H1 (cell line): Measurements from ENCODE around the gene PCDH9. TPM values are rescaled to one million over a fixed set of nuclear protein-coding genes. Genes with fewer than 3 reads are reported as not detected.

ENCODE experiments used
- CTCF ChIA-PET: fragments of 300-600 bp; sonication (Branson Sonifier 250); formaldehyde crosslinking; loops from one replicate; lab custom pipeline; 2021; ENCODE audit not compliant: partially characterized antibody; lab: Charles Lee
- POLR2A ChIA-PET: fragments of 300-600 bp; sonication (Branson Sonifier 250); formaldehyde crosslinking; loops from one replicate; lab custom pipeline; 2021; ENCODE audit warnings: inconsistent platforms; ENCODE audit not compliant: partially characterized antibody; lab: Charles Lee
- DNase-seq, 2 experiments: peaks; one replicate each; pipeline versions ENCODE4 v3.0.0 to v3.0.0-alpha.2; 2010 to 2022; ENCODE audit warnings: low spot score in 2 of 2, low read depth in 1 of 2, mixed read lengths in 1 of 2
- FAIRE-seq: peaks from 2 replicates; lab custom pipeline; 2011; peaks lifted over from hg19 to GRCh38; lab: Jason Lieb, UNC
- H2AFZ ChIP-seq: 2 replicates; pipeline ENCODE4 v1.8.1; 2012; ENCODE audit warnings: low read length, inconsistent platforms
- H2AK5ac ChIP-seq: 2 replicates; pipeline ENCODE4 v1.6.1; 2013; ENCODE audit warnings: low read depth, low read length
- H2BK120ac ChIP-seq: replicated peaks from 2 replicates; pipeline ENCODE3; 2013; ENCODE audit warnings: low read depth, low read length, inconsistent platforms
- H2BK12ac ChIP-seq: 2 replicates; pipeline ENCODE4 v1.6.1; 2013; ENCODE audit warnings: low read depth, low read length
- H2BK15ac ChIP-seq: 2 replicates; pipeline ENCODE4 v1.6.1; 2013; ENCODE audit warnings: low read length
- H2BK20ac ChIP-seq: 2 replicates; pipeline ENCODE4 v1.6.1; 2013; ENCODE audit warnings: low read length
- H2BK5ac ChIP-seq: 2 replicates; pipeline ENCODE4 v1.6.1; 2013; ENCODE audit warnings: low read depth, low read length
- H3K14ac ChIP-seq: 2 replicates; pipeline ENCODE4 v1.6.1; 2013; ENCODE audit warnings: inconsistent platforms; ENCODE audit not compliant: insufficient read length
- H3K18ac ChIP-seq: 2 replicates; pipeline ENCODE4 v1.6.1; 2013; ENCODE audit warnings: low read length; ENCODE audit errors: extremely low read depth
- H3K23ac ChIP-seq: 2 replicates; pipeline ENCODE4 v1.6.1; 2013; ENCODE audit warnings: inconsistent platforms; ENCODE audit not compliant: insufficient read length
- H3K23me2 ChIP-seq: 2 replicates; pipeline ENCODE4 v1.6.1; 2013; ENCODE audit warnings: low read depth, low read length
- H3K27ac ChIP-seq: 2 replicates; pipeline ENCODE4 v1.6.1; 2011; ENCODE audit warnings: low read depth, low read length, inconsistent platforms
- H3K27me3 ChIP-seq, 4 experiments: replicated peaks in 1 of 4; 1 replicate in 1 of 4; 2 replicates in 3 of 4; pipeline versions ENCODE4 v1.6.1 to v1.8.1; 2011 to 2013; ENCODE audit warnings: low read length in 3 of 4, mild to moderate bottlenecking in 3 of 4, inconsistent platforms in 2 of 4, mixed read lengths in 2 of 4, moderate library complexity in 1 of 4; ENCODE audit not compliant: control insufficient read depth in 3 of 4, insufficient read depth in 3 of 4; ENCODE audit errors: extremely low read depth in 1 of 4
- H3K36me3 ChIP-seq, 4 experiments: 2 replicates each; pipeline versions ENCODE4 v1.6.1 to v1.8.1; 2011 to 2013; ENCODE audit warnings: mild to moderate bottlenecking in 4 of 4, low read length in 3 of 4, moderate library complexity in 2 of 4, control low read depth in 1 of 4, inconsistent platforms in 1 of 4; ENCODE audit not compliant: insufficient read depth in 4 of 4, control insufficient read depth in 2 of 4
- H3K4ac ChIP-seq: replicated peaks from 2 replicates; pipeline ENCODE3; 2013; ENCODE audit warnings: low read length, low read depth, mixed read lengths, inconsistent platforms; ENCODE audit not compliant: insufficient read length
- H3K4me1 ChIP-seq, 4 experiments: replicated peaks in 1 of 4; 1 replicate in 1 of 4; 2 replicates in 3 of 4; pipeline versions ENCODE4 v1.6.1 to v1.8.1; 2011 to 2013; ENCODE audit warnings: low read length in 3 of 4, inconsistent platforms in 2 of 4, mixed read lengths in 1 of 4; ENCODE audit not compliant: insufficient read depth in 4 of 4, control insufficient read depth in 3 of 4
- H3K4me2 ChIP-seq, 2 experiments: 2 replicates each; pipeline versions ENCODE4 v1.6.1 to v1.8.1; 2011 to 2013; ENCODE audit warnings: low read depth in 2 of 2, low read length in 2 of 2, control low read depth in 1 of 2, inconsistent platforms in 1 of 2, mild to moderate bottlenecking in 1 of 2; ENCODE audit not compliant: insufficient read depth in 1 of 2
- H3K4me3 ChIP-seq, 4 experiments: fragments of 200-600, 300-600 bp in 1 of 4; sonication (generic), shearing (Covaris generic), sonication (Bioruptor Twin) in 1 of 4; 2 replicates each; pipeline versions ENCODE4 v1.5.1 to v1.8.1; 2011 to 2016; ENCODE audit warnings: low read length in 4 of 4, low read depth in 3 of 4, control low read depth in 2 of 4, inconsistent platforms in 2 of 4, mild to moderate bottlenecking in 2 of 4, mixed read lengths in 1 of 4, moderate library complexity in 1 of 4; ENCODE audit not compliant: insufficient read depth in 2 of 4; ENCODE audit errors: extremely low read depth in 1 of 4
- H3K56ac ChIP-seq: replicated peaks from 2 replicates; pipeline ENCODE3; 2013; ENCODE audit warnings: low read depth, mild to moderate bottlenecking, mixed read lengths, low read length, inconsistent platforms; ENCODE audit not compliant: insufficient read length
- H3K79me1 ChIP-seq: 2 replicates; pipeline ENCODE4 v1.6.1; 2013; ENCODE audit warnings: low read depth, low read length, control low read depth
- H3K79me2 ChIP-seq, 2 experiments: 2 replicates each; pipeline versions ENCODE4 v1.6.1 to v1.8.1; 2012 to 2013; ENCODE audit warnings: low read length in 2 of 2, mild to moderate bottlenecking in 2 of 2, inconsistent platforms in 1 of 2; ENCODE audit not compliant: insufficient read depth in 2 of 2, control insufficient read depth in 1 of 2
- H3K9ac ChIP-seq, 4 experiments: replicated peaks in 1 of 4; 1 replicate in 1 of 4; 2 replicates in 3 of 4; pipeline versions ENCODE4 v1.6.1 to v1.8.1; 2011 to 2013; ENCODE audit warnings: low read depth in 3 of 4, low read length in 3 of 4, control low read depth in 2 of 4, mild to moderate bottlenecking in 2 of 4, moderate library complexity in 2 of 4, inconsistent platforms in 1 of 4; ENCODE audit errors: extremely low read depth in 1 of 4
- H3K9me3 ChIP-seq, 2 experiments: 2 replicates each; pipeline versions ENCODE4 v1.6.1 to v1.8.1; 2012 to 2013; ENCODE audit warnings: mild to moderate bottlenecking in 2 of 2, moderate library complexity in 2 of 2, control low read depth in 1 of 2, inconsistent platforms in 1 of 2, low read depth in 1 of 2, low read length in 1 of 2, mixed read lengths in 1 of 2; ENCODE audit not compliant: insufficient read depth in 2 of 2
- H4K20me1 ChIP-seq, 2 experiments: replicated peaks in 1 of 2; 2 replicates each; pipeline versions ENCODE3 to v1.8.1; 2011 to 2013; ENCODE audit warnings: inconsistent platforms in 2 of 2, low read length in 2 of 2, mild to moderate bottlenecking in 1 of 2; ENCODE audit not compliant: insufficient read depth in 2 of 2, control insufficient read depth in 1 of 2
- H4K5ac ChIP-seq: 2 replicates; pipeline ENCODE4 v1.6.1; 2013; ENCODE audit warnings: low read length, low read depth, mixed read lengths, inconsistent platforms; ENCODE audit not compliant: insufficient read length
- H4K8ac ChIP-seq: 2 replicates; pipeline ENCODE4 v1.8.0; 2013; ENCODE audit warnings: mild to moderate bottlenecking, moderate library complexity, low read length, inconsistent platforms; ENCODE audit not compliant: insufficient read depth; ENCODE audit errors: extremely low read depth
- H4K91ac ChIP-seq: replicated peaks from 2 replicates; pipeline ENCODE3; 2013; ENCODE audit warnings: low read length, mixed read lengths, inconsistent platforms; ENCODE audit not compliant: insufficient read length
- PHF8 ChIP-seq: fragments of 200-600 bp; sonication (generic); conservative IDR thresholded peaks from 2 replicates; pipeline ENCODE4 v1.7.1; 2012; ENCODE audit warnings: low read depth, mild to moderate bottlenecking, inconsistent platforms, low read length, moderate library complexity
- TAF7 ChIP-seq: optimal IDR thresholded peaks from 2 replicates; pipeline ENCODE3; 2011; ENCODE audit warnings: low read depth, mild to moderate bottlenecking, inconsistent platforms, low read length, moderate library complexity, borderline replicate concordance
- WGBS, 2 experiments: shearing (Covaris generic) in 1 of 2; methylation state at CpG; one replicate each; pipeline versions ENCODE4 v1.1.6 to v1.1.7; 2013 to 2015; ENCODE audit warnings: low lambda C conversion rate in 2 of 2, mixed read lengths in 2 of 2, inconsistent platforms in 1 of 2, low coverage in 1 of 2, missing lambda C conversion rate in 1 of 2; ENCODE audit not compliant: insufficient replicate concordance in 2 of 2, insufficient coverage in 1 of 2, insufficient read length in 1 of 2; ENCODE audit errors: extremely low coverage in 1 of 2, missing lambda C conversion rate in 1 of 2; 5-methylcytosine and 5-hydroxymethylcytosine counted together
- polyA plus RNA-seq, 7 experiments: library from polyadenylated mRNA; depleted of rRNA in 3 of 7; stranded (reverse) in 5 of 7; unstranded in 2 of 7; fragments of >200 nt in 5 of 7; fragments of 200-250 nt in 2 of 7; gene quantifications; 1 replicate in 5 of 7; 2 replicates in 1 of 7; 4 replicates in 1 of 7; pipeline versions ENCODE4 v1.2.1 to v1.2.3, GENCODE V29; 2011 to 2013; ENCODE audit warnings: missing spikeins in 2 of 7, mixed read lengths in 2 of 7
- total RNA-seq: library from RNA; stranded (reverse); fragmentation: NEBNext Ultra II Directional; extraction: Animal tissue kit (Norgen Biotek cat#: 25700); gene quantifications from 2 replicates; pipeline ENCODE4 v1.2.1, GENCODE V29; 2021

Gene PCDH9
- total and polyA plus RNA-seq, 2 of the 8 experiments (the other 6 are each of a cell fraction or from before 2014, with no cell fraction given): 0.12 to 0.60 TPM

DNA sequence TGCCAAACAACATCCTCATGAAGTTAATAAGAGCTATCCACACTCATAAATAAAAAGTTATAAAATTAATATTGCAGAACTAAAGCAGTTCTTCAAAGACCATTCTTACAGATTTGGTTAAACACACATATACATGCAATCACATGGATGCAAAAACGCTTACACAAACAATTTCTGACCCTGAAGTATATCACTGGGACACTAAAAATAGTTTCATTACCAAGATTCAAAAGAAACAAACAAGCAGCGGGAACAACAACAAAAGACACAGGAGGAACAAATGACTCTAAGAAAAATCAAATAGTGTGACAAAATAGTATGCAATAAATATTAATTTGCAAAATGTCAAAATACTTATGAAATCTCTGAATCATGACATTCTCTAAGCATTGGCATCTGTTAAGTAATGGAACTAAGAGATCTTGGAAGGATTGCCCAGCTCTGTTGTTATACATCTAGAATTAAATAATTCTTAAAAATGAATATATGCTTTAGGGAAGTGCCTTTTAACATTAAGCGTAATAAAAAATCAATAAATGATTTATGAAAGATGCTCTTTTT, 132.2 kb downstream of the PCDH9 start:
- no peak overlapping the region for H3K56ac ChIP-seq
- no peak overlapping the region for H2BK12ac ChIP-seq
- no peak overlapping the region for H2AK5ac ChIP-seq
- H3K18ac ChIP-seq: no peak overlapping the region
- FAIRE-seq (no peak), DNase-seq (no peak)
- H3K23ac ChIP-seq: no peak overlapping the region
- H3K4ac ChIP-seq: no peak overlapping the region
- H3K23me2 ChIP-seq: no peaks in the 10 kb centered on the region
- no peak overlapping the region for H3K9ac ChIP-seq
- no peak overlapping the region for H4K91ac ChIP-seq
- no peak overlapping the region for H2BK120ac ChIP-seq
- H4K5ac ChIP-seq: no peak overlapping the region
- no peak overlapping the region for H3K4me2 ChIP-seq
- no peak overlapping the region for H2BK15ac ChIP-seq
- H3K27me3 ChIP-seq: no peaks in the 10 kb centered on the region
- H3K4me3 ChIP-seq: no peak overlapping the region
- no peak overlapping the region for H2BK20ac ChIP-seq
- TF ChIP-seq TAF7 (no peak), PHF8 (no peak)
- H3K79me2 ChIP-seq: no peaks in the 10 kb centered on the region
- H3K4me1 ChIP-seq: no peaks in the 10 kb centered on the region
- H3K79me1 ChIP-seq: no peaks in the 10 kb centered on the region
- H2BK5ac ChIP-seq: no peak overlapping the region
- WGBS, 2 experiments: 93% methylated on average over 3 of the region's 3 CpGs; no CpG with 5 or more reads in 1 of the 2 experiments
- H3K9me3 ChIP-seq: no peaks in the 10 kb centered on the region
- CTCF ChIA-PET: no interaction called here
- no peak overlapping the region for H3K14ac ChIP-seq
- H3K27ac ChIP-seq: no peak overlapping the region
- H4K8ac ChIP-seq: no peak overlapping the region
- POLR2A ChIA-PET: no interaction called here
- no peaks in the 10 kb centered on the region for H4K20me1 ChIP-seq
- H3K36me3 ChIP-seq: no peaks in the 10 kb centered on the region
- H2AFZ ChIP-seq: no peak overlapping the region
